ENCODE measurements around the gene SUMF2. TPM values are rescaled to one million over a fixed set of nuclear protein-coding genes. Genes with fewer than 3 reads are reported as not detected.
"Not testable (repeated sequence)": the region's sequence is repeated elsewhere in the genome, so short reads cannot be mapped to it uniquely, and the experiment has no call there.

Gene SUMF2
- polyA plus RNA-seq, 1 donor from 2014 or later, result 69.3 TPM

DNA sequence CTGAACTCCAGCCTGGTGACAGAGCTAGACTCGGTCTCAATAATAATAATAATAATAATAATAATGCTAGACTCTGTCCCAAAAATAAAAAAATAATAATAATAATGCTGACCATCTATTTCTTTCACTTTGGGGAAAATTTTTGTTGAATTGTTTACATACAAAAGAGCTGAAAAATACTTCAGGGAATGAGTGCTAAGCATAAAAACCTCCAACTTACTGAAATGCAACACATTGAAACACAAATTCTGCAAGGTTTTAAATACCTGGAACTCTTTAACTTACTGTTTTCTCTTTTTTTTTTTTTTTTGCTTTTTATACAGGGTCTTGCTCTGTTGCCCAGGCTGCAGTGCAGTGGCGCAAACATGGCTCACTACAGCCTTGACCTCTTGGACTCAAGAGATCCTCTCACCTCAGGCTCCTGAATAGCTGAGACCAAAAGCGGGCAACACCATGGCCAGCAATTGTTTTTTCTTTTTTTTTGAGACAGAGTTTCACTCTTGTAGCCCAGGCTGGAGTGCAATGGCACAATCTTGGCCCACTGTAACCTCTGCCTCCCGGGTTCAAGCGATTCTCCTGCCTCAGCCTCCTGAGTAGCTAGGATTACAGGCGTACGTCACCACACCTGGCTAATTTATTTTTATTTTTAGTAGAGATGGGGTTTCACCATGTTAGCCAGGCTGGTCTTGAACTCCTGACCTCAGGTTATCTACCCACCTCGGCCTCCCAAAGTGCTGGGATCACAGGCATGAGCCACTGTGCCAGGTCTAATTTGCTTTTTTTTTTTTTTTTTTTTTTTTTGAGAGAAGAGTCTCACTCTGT, 34.3 kb downstream of the SUMF2 start:
- H3K9ac ChIP-seq (ENCODE audit: low read length); H3K27me3 ChIP-seq (ENCODE audit: insufficient read depth, low read depth, low read length); H3K9me3 ChIP-seq (ENCODE audit: low read length); H3K4me3 ChIP-seq (ENCODE audit: low read length); H2AFZ ChIP-seq (ENCODE audit: low read depth, low read length); H3K27ac ChIP-seq (ENCODE audit: low read length); H3K4me2 ChIP-seq (ENCODE audit: low read length); H3K9me2 ChIP-seq (ENCODE audit: insufficient read depth, low read length); H3K36me3 ChIP-seq (ENCODE audit: insufficient read depth, low read length); H3F3A ChIP-seq (ENCODE audit: insufficient read depth, low read length, poor library complexity, severe bottlenecking); H3K79me2 ChIP-seq (replicated peaks; ENCODE audit: insufficient read depth, low read length); H4K20me1 ChIP-seq (ENCODE audit: insufficient read depth): not testable (repeated sequence)

- no peak overlapping the region for H3K4me2 ChIP-seq (ENCODE audit: low read length)
- no peak overlapping the region for H2AFZ ChIP-seq (ENCODE audit: low read depth, low read length)
- no peaks in the 10 kb centered on the region for H3K79me2 ChIP-seq (replicated peaks; ENCODE audit: insufficient read depth, low read length)
- TF ChIP-seq REST (IDR thresholded peaks at IDR 0.05; ENCODE audit: borderline replicate concordance) (no peak), TAF1 (IDR thresholded peaks at IDR 0.05; ENCODE audit: low read depth) (no peak), SMC3 (conservative IDR thresholded peaks at IDR 0.05; ENCODE audit: poor library complexity) (no peak), POLR2AphosphoS5 (IDR thresholded peaks at IDR 0.05) (no peak), EZH2 (IDR thresholded peaks at IDR 0.05; ENCODE audit: borderline replicate concordance, insufficient read depth, low read length, poor library complexity, severe bottlenecking) (no peak), EP300 (conservative IDR thresholded peaks at IDR 0.05; ENCODE audit: poor library complexity, severe bottlenecking) (no peak), RAD21 (conservative IDR thresholded peaks at IDR 0.05) (no peak), MXI1 (conservative IDR thresholded peaks at IDR 0.05; ENCODE audit: poor library complexity, severe bottlenecking) (no peak)
- TF ChIP-seq, protein P1, sequence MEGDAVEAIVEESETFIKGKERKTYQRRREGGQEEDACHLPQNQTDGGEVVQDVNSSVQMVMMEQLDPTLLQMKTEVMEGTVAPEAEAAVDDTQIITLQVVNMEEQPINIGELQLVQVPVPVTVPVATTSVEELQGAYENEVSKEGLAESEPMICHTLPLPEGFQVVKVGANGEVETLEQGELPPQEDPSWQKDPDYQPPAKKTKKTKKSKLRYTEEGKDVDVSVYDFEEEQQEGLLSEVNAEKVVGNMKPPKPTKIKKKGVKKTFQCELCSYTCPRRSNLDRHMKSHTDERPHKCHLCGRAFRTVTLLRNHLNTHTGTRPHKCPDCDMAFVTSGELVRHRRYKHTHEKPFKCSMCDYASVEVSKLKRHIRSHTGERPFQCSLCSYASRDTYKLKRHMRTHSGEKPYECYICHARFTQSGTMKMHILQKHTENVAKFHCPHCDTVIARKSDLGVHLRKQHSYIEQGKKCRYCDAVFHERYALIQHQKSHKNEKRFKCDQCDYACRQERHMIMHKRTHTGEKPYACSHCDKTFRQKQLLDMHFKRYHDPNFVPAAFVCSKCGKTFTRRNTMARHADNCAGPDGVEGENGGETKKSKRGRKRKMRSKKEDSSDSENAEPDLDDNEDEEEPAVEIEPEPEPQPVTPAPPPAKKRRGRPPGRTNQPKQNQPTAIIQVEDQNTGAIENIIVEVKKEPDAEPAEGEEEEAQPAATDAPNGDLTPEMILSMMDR (IDR thresholded peaks at IDR 0.05; ENCODE audit: poor library complexity, severe bottlenecking), result no peak
- H3K9me3 ChIP-seq (ENCODE audit: low read length), result no peaks in the 10 kb centered on the region
- no peaks in the 10 kb centered on the region for H3F3A ChIP-seq (ENCODE audit: insufficient read depth, low read length, poor library complexity, severe bottlenecking)
- H3K36me3 ChIP-seq (ENCODE audit: insufficient read depth, low read length), result no peaks in the 10 kb centered on the region
- no peak overlapping the region for H3K9ac ChIP-seq (ENCODE audit: low read length)
- H3K27me3 ChIP-seq (ENCODE audit: insufficient read depth, low read depth, low read length), result no peaks in the 10 kb centered on the region
- H3K27ac ChIP-seq (ENCODE audit: low read length), result no peak overlapping the region
- no peaks in the 10 kb centered on the region for H3K9me2 ChIP-seq (ENCODE audit: insufficient read depth, low read length)
- no peaks in the 10 kb centered on the region for H4K20me1 ChIP-seq (ENCODE audit: insufficient read depth)
- H3K4me3 ChIP-seq (ENCODE audit: low read length), result no peak overlapping the region
Observed at GRCh38 chr7:56099653-56100052, 35.6 kb downstream of the SUMF2 start.

DNA sequence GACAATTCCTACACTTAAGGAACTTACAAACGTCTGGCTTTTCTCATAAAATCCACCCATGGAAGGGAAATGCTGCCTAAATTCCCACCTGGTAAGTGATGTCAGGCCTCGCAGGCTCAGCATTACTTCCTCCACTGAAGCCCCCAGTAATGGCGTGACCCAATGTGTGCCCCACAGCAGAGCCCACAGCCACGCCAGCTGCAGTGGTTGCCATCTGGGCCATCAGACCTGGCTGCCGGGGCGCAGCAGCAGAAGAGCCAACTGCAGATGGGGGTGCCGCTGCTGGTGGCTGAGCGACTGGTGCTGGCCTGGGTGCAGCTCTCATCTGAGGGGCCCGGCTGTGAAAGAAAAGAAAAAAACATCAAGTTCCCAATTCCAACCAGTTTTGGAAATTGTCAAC, 40.1 kb downstream of the SUMF2 start:
- not testable (repeated sequence) for H3K4me3 ChIP-seq (ENCODE audit: low read length); H3K9me2 ChIP-seq (ENCODE audit: insufficient read depth, low read length); H3K27ac ChIP-seq (ENCODE audit: low read length); H4K20me1 ChIP-seq (ENCODE audit: insufficient read depth); H2AFZ ChIP-seq (ENCODE audit: low read depth, low read length); H3K4me2 ChIP-seq (ENCODE audit: low read length); H3K9ac ChIP-seq (ENCODE audit: low read length); H3K27me3 ChIP-seq (ENCODE audit: insufficient read depth, low read depth, low read length); H3K9me3 ChIP-seq (ENCODE audit: low read length); H3F3A ChIP-seq (ENCODE audit: insufficient read depth, low read length, poor library complexity, severe bottlenecking); H3K36me3 ChIP-seq (ENCODE audit: insufficient read depth, low read length)
- H3K79me2 ChIP-seq (replicated peaks; ENCODE audit: insufficient read depth, low read length), result peaks cover 11% of the 10 kb centered on the region

All from neural cell (in vitro differentiated cells).